GM23338 (cell line): ENCODE measurements around the gene HMGN4.

Experiments used
- CREB1 ChIP-seq: fragments of 250-450 bp; sonication (Bioruptor Pico); IDR thresholded peaks from 2 replicates; pipeline ENCODE4 v1.5.0; 2020; ENCODE audit warnings: low read depth, mild to moderate bottlenecking, moderate library complexity
- CTCF ChIP-seq, 2 experiments: fragments of 200-600 bp in 1 of 2; sonication (generic) in 1 of 2; conservative IDR thresholded peaks; 2 replicates each; pipeline versions ENCODE4 v1.5.1 to v1.6.1; 2016 to 2017; ENCODE audit warnings: antibody characterized with exemption in 2 of 2, low read depth in 2 of 2, mild to moderate bottlenecking in 2 of 2, moderate library complexity in 1 of 2
- ETS1 ChIP-seq: IDR thresholded peaks from 2 replicates; pipeline ENCODE4 v1.6.1; 2016; ENCODE audit warnings: antibody characterized with exemption
- EZH2 ChIP-seq: fragments of 200-600 bp; sonication (generic); IDR thresholded peaks from one replicate; pipeline ENCODE4 v1.8.0; 2017; ENCODE audit warnings: antibody characterized with exemption, mild to moderate bottlenecking, low read depth; ENCODE audit not compliant: unreplicated experiment
- EZH2phosphoT487 ChIP-seq: fragments of 200-600 bp; sonication (generic); IDR thresholded peaks from one replicate; pipeline ENCODE4 v1.8.1; 2018; ENCODE audit warnings: antibody characterized with exemption; ENCODE audit not compliant: unreplicated experiment
- POLR2AphosphoS5 ChIP-seq: IDR thresholded peaks from 2 replicates; pipeline ENCODE4 v1.6.1; 2016; ENCODE audit warnings: antibody characterized with exemption, low read depth
- REST ChIP-seq: IDR thresholded peaks from one replicate; pipeline ENCODE4 v1.6.1; 2018; ENCODE audit warnings: antibody characterized with exemption; ENCODE audit not compliant: unreplicated experiment
- STAT1 ChIP-seq: IDR thresholded peaks from one replicate; pipeline ENCODE4 v1.6.1; 2016; ENCODE audit warnings: antibody characterized with exemption; ENCODE audit not compliant: unreplicated experiment

- TF ChIP-seq ETS1 = no peak
- TF ChIP-seq REST = no peak
- no peak for TF ChIP-seq POLR2AphosphoS5
- TF ChIP-seq CTCF (conservative IDR thresholded peaks at IDR 0.05; ENCODE audit: low read depth in 2 of 2) = no peak
- TF ChIP-seq EZH2phosphoT487 = no peak
- TF ChIP-seq EZH2 = no peak
- no peak for TF ChIP-seq CREB1 (CRISPR knock-in tag)
- TF ChIP-seq STAT1 = no peak
These were observed 47.9 kb upstream of the HMGN4 start for GRCh38 chr6:26489996-26490964.
